ENCODE data around the gene CEP131.

The CEP131 gene

GRCh38 chr17:81234940-81235821, 12.4 kb upstream of the CEP131 start:
- Histone ChIP-seq H3K27ac (replicated peaks) (no peak overlapping the region), H3K27me3 (ENCODE audit: insufficient read depth, poor library complexity, severe bottlenecking) (no peaks in the 10 kb centered on the region), H3K4me3 (replicated peaks; ENCODE audit: insufficient read depth, low read length) (no peak overlapping the region)
- no peak for DNase-seq (ENCODE audit: low read depth in 1 of 2, low spot score in 1 of 2)
- TF ChIP-seq REST (IDR thresholded peaks at IDR 0.05; ENCODE audit: insufficient replicate concordance, low read depth): no peak
- TF ChIP-seq SPI1 (IDR thresholded peaks at IDR 0.05; ENCODE audit: borderline replicate concordance, low read depth): no peak
- no peak for TF ChIP-seq CTCF (IDR thresholded peaks at IDR 0.05; ENCODE audit: insufficient read depth, low read length)
- no peak for TF ChIP-seq GABPA (IDR thresholded peaks at IDR 0.05; ENCODE audit: low read depth)
- no peak for TF ChIP-seq POLR2AphosphoS5 (IDR thresholded peaks at IDR 0.05; ENCODE audit: low read depth)

GRCh38 chr17:81234506-81234855, 11.7 kb upstream of the CEP131 start:
- no peaks in the 10 kb centered on the region for H3K27me3 ChIP-seq (ENCODE audit: insufficient read depth, poor library complexity, severe bottlenecking)

GRCh38 chr17:81233811-81234505, 11.2 kb upstream of the CEP131 start:
- H3K4me3 ChIP-seq (replicated peaks; ENCODE audit: insufficient read depth, low read length): no peak overlapping the region
- DNase-seq (ENCODE audit: low read depth in 1 of 2, low spot score in 1 of 2): no peak
- TF ChIP-seq SPI1 (IDR thresholded peaks at IDR 0.05; ENCODE audit: borderline replicate concordance, low read depth) (no peak), CTCF (IDR thresholded peaks at IDR 0.05; ENCODE audit: insufficient read depth, low read length) (no peak), REST (IDR thresholded peaks at IDR 0.05; ENCODE audit: insufficient replicate concordance, low read depth) (no peak), POLR2AphosphoS5 (IDR thresholded peaks at IDR 0.05; ENCODE audit: low read depth) (no peak), GABPA (IDR thresholded peaks at IDR 0.05; ENCODE audit: low read depth) (no peak)
- no peak overlapping the region for H3K27ac ChIP-seq (replicated peaks)
- no peaks in the 10 kb centered on the region for H3K27me3 ChIP-seq (ENCODE audit: insufficient read depth, poor library complexity, severe bottlenecking)

More at GRCh38 chr17:81234506-81234855, 11.7 kb upstream of the CEP131 start:
- no peak overlapping the region for H3K27ac ChIP-seq (replicated peaks)
- DNase-seq (ENCODE audit: low read depth in 1 of 2, low spot score in 1 of 2): no peak
- H3K4me3 ChIP-seq (replicated peaks; ENCODE audit: insufficient read depth, low read length): no peak overlapping the region
- no peak for TF ChIP-seq SPI1 (IDR thresholded peaks at IDR 0.05; ENCODE audit: borderline replicate concordance, low read depth)

- no peak for DNase-seq (ENCODE audit: low read depth in 1 of 2, low spot score in 1 of 2)
- H3K4me3 ChIP-seq (replicated peaks; ENCODE audit: insufficient read depth, low read length): no peak overlapping the region
- no peak overlapping the region for H3K27ac ChIP-seq (replicated peaks)
- no peaks in the 10 kb centered on the region for H3K27me3 ChIP-seq (ENCODE audit: insufficient read depth, poor library complexity, severe bottlenecking)
- TF ChIP-seq REST (IDR thresholded peaks at IDR 0.05; ENCODE audit: insufficient replicate concordance, low read depth) (no peak), SPI1 (IDR thresholded peaks at IDR 0.05; ENCODE audit: borderline replicate concordance, low read depth) (no peak), POLR2AphosphoS5 (IDR thresholded peaks at IDR 0.05; ENCODE audit: low read depth) (no peak), CTCF (IDR thresholded peaks at IDR 0.05; ENCODE audit: insufficient read depth, low read length) (no peak), GABPA (IDR thresholded peaks at IDR 0.05; ENCODE audit: low read depth) (no peak)
Observed at GRCh38 chr17:81233316-81233715, 10.6 kb upstream of the CEP131 start.

All from HL-60 (cell line).